Ascending aorta (tissue), 2 donors: ENCODE measurements around the gene RNF167. TPM values are rescaled to one million over a fixed set of nuclear protein-coding genes. Genes with fewer than 3 reads are reported as not detected.

Source experiments
- DNase-seq, 2 donors: peaks; one replicate each; pipeline ENCODE4 v3.0.0-alpha.2; 2019; ENCODE audit warnings: low spot score in 2 of 2
- H3K27ac ChIP-seq, 2 donors: fragments of 200-600 bp; sonication (generic); one replicate each; pipeline ENCODE4 v1.5.1; 2016 to 2017; ENCODE audit warnings: mild to moderate bottlenecking in 1 of 2
- H3K27me3 ChIP-seq: fragments of 200-600 bp; sonication (generic); one replicate; pipeline ENCODE4 v1.5.1; 2017
- H3K36me3 ChIP-seq, 2 donors: fragments of 200-600 bp; sonication (generic); one replicate each; pipeline ENCODE4 v1.5.1; 2016
- H3K4me1 ChIP-seq, 2 donors: fragments of 200-600 bp; sonication (generic); one replicate each; pipeline ENCODE4 v1.5.1; 2016 to 2017; ENCODE audit warnings: mild to moderate bottlenecking in 1 of 2
- H3K4me3 ChIP-seq, 2 donors: fragments of 200-600 bp; sonication (generic); one replicate each; pipeline ENCODE4 v1.5.1; 2016 to 2017; ENCODE audit warnings: mild to moderate bottlenecking in 1 of 2
- H3K9me3 ChIP-seq, 2 donors: fragments of 200-600 bp; sonication (generic); one replicate each; pipeline ENCODE4 v1.5.1; 2016
- intact Hi-C: fragments of 100-400 bp; cut with DNase I; formaldehyde crosslinking; loops from one replicate; pipeline ENCODE4 v1.15.1; 2023
- total RNA-seq: library from RNA; depleted of rRNA; stranded (reverse); fragments of >200 nt; gene quantifications from one replicate; pipeline ENCODE4 v1.1.0, GENCODE V29; 2016
- TF ChIP-seq, protein P1 (sequence below), 3 experiments: fragments of 200-600 bp in 2 of 3; fragments of 450-650 bp in 1 of 3; sonication (generic) in 2 of 3; IDR thresholded peaks; one replicate each; pipeline ENCODE4 v1.5.1; 2016 to 2019; ENCODE audit warnings: antibody characterized with exemption in 3 of 3, mild to moderate bottlenecking in 1 of 3, moderate library complexity in 1 of 3

Gene RNF167
- total RNA-seq, 1 donor from 2014 or later: 164 TPM

- intact Hi-C loops: no loop called here
- Histone ChIP-seq H3K27ac (peak overlapping the region; percentile 93 to 99), H3K4me1 (peaks cover 15 to 43% of the 10 kb centered on the region in 2 donors), H3K4me3 (peak overlapping the region; percentile 94 to 100), H3K27me3 (no peaks in the 10 kb centered on the region), H3K9me3 (no peaks in the 10 kb centered on the region), H3K36me3 (peaks cover 10 to 16% of the 10 kb centered on the region in 2 donors)
- TF ChIP-seq, protein P1, sequence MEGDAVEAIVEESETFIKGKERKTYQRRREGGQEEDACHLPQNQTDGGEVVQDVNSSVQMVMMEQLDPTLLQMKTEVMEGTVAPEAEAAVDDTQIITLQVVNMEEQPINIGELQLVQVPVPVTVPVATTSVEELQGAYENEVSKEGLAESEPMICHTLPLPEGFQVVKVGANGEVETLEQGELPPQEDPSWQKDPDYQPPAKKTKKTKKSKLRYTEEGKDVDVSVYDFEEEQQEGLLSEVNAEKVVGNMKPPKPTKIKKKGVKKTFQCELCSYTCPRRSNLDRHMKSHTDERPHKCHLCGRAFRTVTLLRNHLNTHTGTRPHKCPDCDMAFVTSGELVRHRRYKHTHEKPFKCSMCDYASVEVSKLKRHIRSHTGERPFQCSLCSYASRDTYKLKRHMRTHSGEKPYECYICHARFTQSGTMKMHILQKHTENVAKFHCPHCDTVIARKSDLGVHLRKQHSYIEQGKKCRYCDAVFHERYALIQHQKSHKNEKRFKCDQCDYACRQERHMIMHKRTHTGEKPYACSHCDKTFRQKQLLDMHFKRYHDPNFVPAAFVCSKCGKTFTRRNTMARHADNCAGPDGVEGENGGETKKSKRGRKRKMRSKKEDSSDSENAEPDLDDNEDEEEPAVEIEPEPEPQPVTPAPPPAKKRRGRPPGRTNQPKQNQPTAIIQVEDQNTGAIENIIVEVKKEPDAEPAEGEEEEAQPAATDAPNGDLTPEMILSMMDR (IDR thresholded peaks at IDR 0.05): no peak
- peak in 1 of 2 donors; percentile 76 for DNase-seq
These were observed 10.1 kb downstream of the RNF167 start for GRCh38 chr17:4950075-4950745.

DNA sequence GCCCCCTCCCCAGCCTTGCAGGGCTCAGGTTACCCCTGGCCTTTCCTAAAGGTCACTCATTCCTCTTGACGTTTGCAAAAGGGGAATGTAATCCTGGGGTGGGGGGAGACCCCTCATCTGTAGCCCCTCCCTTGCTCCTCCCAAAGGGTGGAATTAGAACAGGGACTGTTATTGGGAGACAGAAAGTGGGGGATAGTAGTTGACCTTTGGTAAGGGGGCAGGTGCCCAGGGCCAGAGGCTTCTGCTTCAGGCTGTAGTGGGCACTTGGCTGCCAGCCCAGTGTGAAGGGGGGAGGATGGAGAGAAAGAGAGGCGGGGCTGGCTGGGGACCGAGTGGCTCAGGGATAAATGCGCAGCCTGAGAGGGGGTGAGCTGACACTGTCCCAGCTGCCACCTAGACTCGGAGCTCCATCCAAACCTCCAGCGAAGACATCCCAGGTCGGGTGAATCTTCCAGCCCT is 10.7 kb downstream of the RNF167 start, which contains the start of gene ENO3:
ENO3 (plus strand) TSS at position 374 of the 459 bp plus-strand sequence. CDS start 711 bp downstream, outside the sequence.
- H3K4me1 ChIP-seq: peaks cover 10 to 37% of the 10 kb centered on the region in 2 donors
- no peak for DNase-seq
- TF ChIP-seq, protein P1 (IDR thresholded peaks at IDR 0.05): no peak

DNA sequence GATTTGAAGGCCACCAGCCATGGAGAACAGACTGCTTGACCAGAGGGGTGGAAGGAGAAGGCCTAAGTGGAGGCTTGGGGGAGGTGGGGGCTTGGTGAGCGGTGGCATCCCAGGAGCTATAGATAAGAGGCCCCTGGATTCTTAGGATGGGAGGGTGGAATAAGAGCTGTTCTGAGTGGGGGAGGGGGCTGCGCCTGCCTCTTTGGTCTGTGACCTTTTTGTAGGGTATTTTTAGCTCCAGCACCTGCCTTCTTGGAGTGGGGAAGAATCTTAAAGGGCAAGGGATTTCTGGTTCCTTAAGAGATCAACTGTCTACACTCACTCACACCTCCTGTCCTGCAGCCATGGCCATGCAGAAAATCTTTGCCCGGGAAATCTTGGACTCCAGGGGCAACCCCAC is 11.4 kb downstream of the RNF167 start:
- peaks cover 3 to 31% of the 10 kb centered on the region in 2 donors for H3K4me1 ChIP-seq
- no peaks in the 10 kb centered on the region for H3K27me3 ChIP-seq
- H3K9me3 ChIP-seq: no peaks in the 10 kb centered on the region
- DNase-seq: no peak
- TF ChIP-seq, protein P1 (IDR thresholded peaks at IDR 0.05): no peak
- intact Hi-C loops: no loop called here
- H3K36me3 ChIP-seq: peaks cover 0 to 4% of the 10 kb centered on the region in 2 donors
- peak overlapping the region; percentile 93 to 99 for H3K27ac ChIP-seq
- H3K4me3 ChIP-seq: no peak overlapping the region

More for the DNA sequence above, 10.7 kb downstream of the RNF167 start, which contains the start of gene ENO3:
- Histone ChIP-seq H3K27me3 (no peaks in the 10 kb centered on the region), H3K36me3 (peaks cover 6 to 11% of the 10 kb centered on the region in 2 donors), H3K4me3 (peak within 1 kb of the TSS; percentile 94 to 100), H3K9me3 (no peaks in the 10 kb centered on the region), H3K27ac (peak within 1 kb of the TSS; percentile 93 to 99)
- intact Hi-C loops: no loop called here

GRCh38 chr17:4953451-4953961 is 13.4 kb downstream of the RNF167 start:
- TF ChIP-seq, protein P1 (IDR thresholded peaks at IDR 0.05): no peak
- intact Hi-C loops: no loop called here
- H3K27me3 ChIP-seq: no peaks in the 10 kb centered on the region
- DNase-seq: peak; percentile 25 to 82
- H3K27ac ChIP-seq: peak overlapping the region; percentile 88 to 93
- peaks cover 2 to 31% of the 10 kb centered on the region in 2 donors for H3K4me1 ChIP-seq
- H3K36me3 ChIP-seq: peaks cover 2 to 11% of the 10 kb centered on the region in 2 donors
- peak overlapping the region in 1 of 2 donors; percentile 10 for H3K4me3 ChIP-seq
- no peaks in the 10 kb centered on the region for H3K9me3 ChIP-seq

DNA sequence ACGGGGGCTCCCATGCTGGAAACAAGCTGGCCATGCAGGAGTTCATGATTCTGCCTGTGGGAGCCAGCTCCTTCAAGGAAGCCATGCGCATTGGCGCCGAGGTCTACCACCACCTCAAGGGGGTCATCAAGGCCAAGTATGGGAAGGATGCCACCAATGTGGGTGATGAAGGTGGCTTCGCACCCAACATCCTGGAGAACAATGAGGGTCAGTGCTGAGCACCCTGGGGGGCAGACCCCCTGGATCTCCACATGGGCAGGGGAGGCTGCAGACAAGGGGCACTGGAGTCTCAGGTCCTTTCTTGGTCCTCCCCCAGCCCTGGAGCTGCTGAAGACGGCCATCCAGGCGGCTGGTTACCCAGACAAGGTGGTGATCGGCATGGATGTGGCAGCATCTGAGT is 15.0 kb downstream of the RNF167 start:
- Histone ChIP-seq H3K36me3 (peaks cover 12 to 22% of the 10 kb centered on the region in 2 donors), H3K27me3 (no peaks in the 10 kb centered on the region), H3K4me3 (no peak overlapping the region), H3K9me3 (no peaks in the 10 kb centered on the region), H3K4me1 (peaks cover 2 to 30% of the 10 kb centered on the region in 2 donors), H3K27ac (no peak overlapping the region)
- no peak for DNase-seq
- TF ChIP-seq, protein P1 (IDR thresholded peaks at IDR 0.05): no peak
- intact Hi-C loops: no loop called here
